HCT116 (cell line): ENCODE data around the gene SH3GLB2. TPM values are rescaled to one million over a fixed set of nuclear protein-coding genes. Genes with fewer than 3 reads are reported as not detected.

Experiments used
- ATAC-seq: fragments of 200-7000 bp; cut with Tn5 transposase; 2 replicates; pipeline ENCODE4 v1.9.1; 2020; ENCODE audit warnings: mild to moderate bottlenecking, moderate library complexity
- BruUV-seq: library from RNA; stranded (reverse); fragments of 400-500 nt; replicated peaks from 2 replicates; lab custom pipeline; 2021; lab: Mats Ljungman, UMichigan
- CTCF ChIA-PET: fragments of 300-600 bp; sonication (Branson Sonifier 250); formaldehyde crosslinking; loops from one replicate; lab custom pipeline; 2021; ENCODE audit warnings: antibody characterized with exemption; lab: Charles Lee
- POLR2A ChIA-PET: fragments of 300-600, 350-600 bp; sonication (Branson Sonifier 250); formaldehyde crosslinking; loops from one replicate; lab custom pipeline; 2021; ENCODE audit warnings: antibody characterized with exemption; lab: Charles Lee
- RAD21 ChIA-PET, 2 experiments: fragments of 300-600 bp; sonication (Branson Sonifier 250); formaldehyde crosslinking; loops; one replicate each; lab custom pipeline; 2023; ENCODE audit warnings: low total read pairs in 2 of 2; ENCODE audit not compliant: uncharacterized antibody in 2 of 2, unreplicated experiment in 2 of 2, low non-redundant PET in 1 of 2; lab: Charles Lee
- DNase-seq: peaks from one replicate; pipeline ENCODE4 v3.0.0-alpha.2; 2010; ENCODE audit warnings: low read depth, low spot score
- H2AFZ ChIP-seq: fragments of 200-600 bp; shearing (Covaris generic), sonication (generic); 2 replicates; pipeline ENCODE4 v1.6.1; 2017; ENCODE audit warnings: low read depth, mixed run types, mixed read lengths, antibody characterized with exemption, low read length; ENCODE audit not compliant: poor library complexity, severe bottlenecking
- H3K27ac ChIP-seq: 2 replicates; pipeline ENCODE4 v1.5.1; 2012; ENCODE audit warnings: low read depth, low read length
- H3K27me3 ChIP-seq: fragments of 200-600 bp; sonication (generic); 2 replicates; pipeline ENCODE4 v1.6.1; 2016; ENCODE audit warnings: mixed run types, low read length, mixed read lengths; ENCODE audit not compliant: insufficient read depth
- H3K36me3 ChIP-seq, 2 experiments: fragments of 200-500 bp in 1 of 2; fragments of 200-600 bp in 1 of 2; sonication (Bioruptor generic) in 1 of 2; sonication (generic) in 1 of 2; 2 replicates each; pipeline versions ENCODE4 v1.5.1 to v1.6.1; 2014 to 2016; ENCODE audit warnings: low read length in 2 of 2, inconsistent platforms in 1 of 2, mixed read lengths in 1 of 2, mixed run types in 1 of 2; ENCODE audit not compliant: insufficient read depth in 2 of 2, control insufficient read depth in 1 of 2
- H3K4me1 ChIP-seq, 2 experiments: fragments of 200-600 bp in 1 of 2; sonication (generic) in 1 of 2; 2 replicates each; pipeline versions ENCODE4 v1.5.1 to v1.6.1; 2012 to 2017; ENCODE audit warnings: low read length in 2 of 2, inconsistent platforms in 1 of 2, mild to moderate bottlenecking in 1 of 2, mixed read lengths in 1 of 2, mixed run types in 1 of 2, moderate library complexity in 1 of 2; ENCODE audit not compliant: insufficient read depth in 2 of 2, control insufficient read depth in 1 of 2
- H3K4me2 ChIP-seq: fragments of 200-600 bp; sonication (generic); 2 replicates; pipeline ENCODE4 v1.6.1; 2017; ENCODE audit warnings: mixed run types, low read length, mixed read lengths
- H3K4me3 ChIP-seq, 2 experiments: fragments of 200-600 bp in 1 of 2; sonication (generic) in 1 of 2; replicated peaks in 1 of 2; 2 replicates each; pipeline ENCODE4 v1.5.1; 2011 to 2016; ENCODE audit warnings: low read length in 2 of 2, control low read depth in 1 of 2, low read depth in 1 of 2, mild to moderate bottlenecking in 1 of 2, mixed read lengths in 1 of 2, mixed run types in 1 of 2
- H3K79me2 ChIP-seq: fragments of 200-600 bp; sonication (generic); 2 replicates; pipeline ENCODE4 v1.6.1; 2017; ENCODE audit warnings: mild to moderate bottlenecking, mixed run types, low read length, moderate library complexity, mixed read lengths; ENCODE audit not compliant: insufficient read depth
- H3K9ac ChIP-seq: fragments of 200-600 bp; sonication (generic); 2 replicates; pipeline ENCODE4 v1.6.1; 2016; ENCODE audit warnings: low read length, mixed read lengths
- H3K9me2 ChIP-seq: fragments of 200-600 bp; sonication (generic), shearing (Covaris generic); 2 replicates; pipeline ENCODE4 v1.6.1; 2017; ENCODE audit warnings: mixed run types, mild to moderate bottlenecking, moderate library complexity; ENCODE audit not compliant: insufficient read depth
- H3K9me3 ChIP-seq, 2 experiments: fragments of 200-500 bp in 1 of 2; fragments of 200-600 bp in 1 of 2; sonication (Bioruptor generic) in 1 of 2; sonication (generic) in 1 of 2; 2 replicates each; pipeline ENCODE4 v1.6.1; 2014 to 2017; ENCODE audit warnings: low read length in 2 of 2, mixed read lengths in 2 of 2, inconsistent platforms in 1 of 2, low read depth in 1 of 2, mild to moderate bottlenecking in 1 of 2, mixed run types in 1 of 2, moderate library complexity in 1 of 2; ENCODE audit not compliant: control insufficient read depth in 1 of 2, insufficient read depth in 1 of 2
- H4K20me1 ChIP-seq: fragments of 200-600 bp; sonication (generic), shearing (Covaris generic); 2 replicates; pipeline ENCODE4 v1.6.1; 2017; ENCODE audit warnings: mixed run types, mild to moderate bottlenecking, moderate library complexity; ENCODE audit not compliant: insufficient read depth
- CBX3 ChIP-seq: IDR thresholded peaks from 2 replicates; pipeline ENCODE4 v1.6.1; 2012; ENCODE audit warnings: low read depth
- ELF1 ChIP-seq: IDR thresholded peaks from 2 replicates; pipeline ENCODE4 v1.6.1; 2012; ENCODE audit warnings: low read depth, borderline replicate concordance
- FOSL1 ChIP-seq: IDR thresholded peaks from 2 replicates; pipeline ENCODE4 v1.6.1; 2012; ENCODE audit warnings: low read depth
- RAD21 ChIP-seq: IDR thresholded peaks from 2 replicates; pipeline ENCODE4 v1.6.1; 2012; ENCODE audit warnings: low read depth, mild to moderate bottlenecking
- SIN3A ChIP-seq: IDR thresholded peaks from 2 replicates; pipeline ENCODE4 v1.6.1; 2012; ENCODE audit warnings: low read depth
- SRF ChIP-seq: IDR thresholded peaks from 2 replicates; pipeline ENCODE4 v1.6.1; 2012; ENCODE audit warnings: low read depth
- intact Hi-C: fragments of 100-400 bp; cut with micrococcal nuclease; formaldehyde crosslinking; loops from 2 replicates; pipeline ENCODE4 v1.10.0; 2022
- total RNA-seq: library from RNA; stranded (reverse); gene quantifications from one replicate; pipeline ENCODE4 v1.2.1, GENCODE V29; 2021; ENCODE audit not compliant: unreplicated experiment
- TF ChIP-seq, protein P1 (sequence below): IDR thresholded peaks from 2 replicates; pipeline ENCODE4 v1.6.1; 2012; ENCODE audit warnings: low read depth

The SH3GLB2 gene
- total RNA-seq, 1 experiment from 2014 or later = 87.9 TPM

DNA sequence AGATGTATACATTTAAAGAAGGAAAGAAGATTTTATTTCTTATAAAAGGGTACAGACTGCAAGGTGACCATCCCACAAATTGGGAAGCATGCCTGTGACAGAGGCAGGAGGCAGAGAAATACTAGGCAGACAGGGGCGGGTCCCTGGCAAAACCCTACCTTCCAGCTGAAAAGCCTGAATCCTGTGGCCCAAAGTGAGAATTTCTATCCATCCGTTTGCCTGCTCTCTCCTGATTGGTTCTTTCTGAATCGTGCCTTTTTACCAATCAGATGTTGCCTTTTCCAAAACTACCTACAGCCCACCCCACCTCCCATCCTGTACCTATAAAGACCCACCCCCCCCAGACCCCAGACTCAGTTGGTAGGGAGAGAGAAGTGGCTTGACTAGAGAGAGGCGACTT is 3.4 kb upstream of the SH3GLB2 start:
- ChIA-PET POLR2A (interaction anchor here (0.6 kb wide), 1 partner anchor 736 kb away, joined by 4 read pairs; no protein-coding TSS in a partner anchor), CTCF (no interaction called here), RAD21 (no interaction called here)
- Histone ChIP-seq H3K27ac (no peak overlapping the region), H3K9me3 (no peaks in the 10 kb centered on the region), H3K36me3 (no peaks in the 10 kb centered on the region), H3K27me3 (no peaks in the 10 kb centered on the region), H4K20me1 (no peaks in the 10 kb centered on the region; the same call in 1 of the 2 replicates), H3K4me3 (no peak overlapping the region), H2AFZ (no peak overlapping the region), H3K9ac (no peak overlapping the region), H3K4me2 (no peak overlapping the region), H3K4me1 (peaks cover 14 to 27% of the 10 kb centered on the region in 2 experiments; a peak in 3 of 4 replicates), H3K9me2 (no peaks in the 10 kb centered on the region), H3K79me2 (peaks cover 13% of the 10 kb centered on the region)
- intact Hi-C loops = no loop called here
- DNase-seq (no peak), ATAC-seq (no peak)
- TF ChIP-seq RAD21 = no peak
- no peak for TF ChIP-seq FOSL1
- no peak for TF ChIP-seq CBX3
- no peak for TF ChIP-seq SIN3A
- no peak for TF ChIP-seq ELF1
- TF ChIP-seq, protein P1, sequence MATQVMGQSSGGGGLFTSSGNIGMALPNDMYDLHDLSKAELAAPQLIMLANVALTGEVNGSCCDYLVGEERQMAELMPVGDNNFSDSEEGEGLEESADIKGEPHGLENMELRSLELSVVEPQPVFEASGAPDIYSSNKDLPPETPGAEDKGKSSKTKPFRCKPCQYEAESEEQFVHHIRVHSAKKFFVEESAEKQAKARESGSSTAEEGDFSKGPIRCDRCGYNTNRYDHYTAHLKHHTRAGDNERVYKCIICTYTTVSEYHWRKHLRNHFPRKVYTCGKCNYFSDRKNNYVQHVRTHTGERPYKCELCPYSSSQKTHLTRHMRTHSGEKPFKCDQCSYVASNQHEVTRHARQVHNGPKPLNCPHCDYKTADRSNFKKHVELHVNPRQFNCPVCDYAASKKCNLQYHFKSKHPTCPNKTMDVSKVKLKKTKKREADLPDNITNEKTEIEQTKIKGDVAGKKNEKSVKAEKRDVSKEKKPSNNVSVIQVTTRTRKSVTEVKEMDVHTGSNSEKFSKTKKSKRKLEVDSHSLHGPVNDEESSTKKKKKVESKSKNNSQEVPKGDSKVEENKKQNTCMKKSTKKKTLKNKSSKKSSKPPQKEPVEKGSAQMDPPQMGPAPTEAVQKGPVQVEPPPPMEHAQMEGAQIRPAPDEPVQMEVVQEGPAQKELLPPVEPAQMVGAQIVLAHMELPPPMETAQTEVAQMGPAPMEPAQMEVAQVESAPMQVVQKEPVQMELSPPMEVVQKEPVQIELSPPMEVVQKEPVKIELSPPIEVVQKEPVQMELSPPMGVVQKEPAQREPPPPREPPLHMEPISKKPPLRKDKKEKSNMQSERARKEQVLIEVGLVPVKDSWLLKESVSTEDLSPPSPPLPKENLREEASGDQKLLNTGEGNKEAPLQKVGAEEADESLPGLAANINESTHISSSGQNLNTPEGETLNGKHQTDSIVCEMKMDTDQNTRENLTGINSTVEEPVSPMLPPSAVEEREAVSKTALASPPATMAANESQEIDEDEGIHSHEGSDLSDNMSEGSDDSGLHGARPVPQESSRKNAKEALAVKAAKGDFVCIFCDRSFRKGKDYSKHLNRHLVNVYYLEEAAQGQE = no peak
- no TSS peak for BruUV-seq

DNA sequence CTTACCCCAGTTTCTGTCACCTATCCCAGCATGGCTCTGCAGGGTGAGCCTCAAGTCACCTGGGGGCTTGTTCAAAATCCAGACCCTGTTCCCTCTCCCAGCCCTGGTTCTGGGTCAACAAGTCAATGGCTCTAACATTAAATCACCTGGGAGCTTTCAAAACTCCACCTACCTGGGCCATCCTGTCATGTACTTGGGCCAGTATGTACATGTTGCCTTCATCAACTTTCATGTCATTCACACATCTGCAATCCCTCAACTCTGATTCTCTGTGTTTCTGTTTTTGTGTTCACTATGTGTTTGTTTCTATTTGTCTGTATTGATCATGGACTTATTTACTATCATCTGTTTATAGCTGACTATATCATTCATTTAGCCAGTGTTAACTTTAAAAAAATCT is 2.1 kb upstream of the SH3GLB2 start:
- Histone ChIP-seq H3K4me3 (no peak overlapping the region), H2AFZ (no peak overlapping the region), H3K27ac (no peak overlapping the region), H4K20me1 (no peaks in the 10 kb centered on the region; the same call in 1 of the 2 replicates), H3K4me2 (no peak overlapping the region), H3K27me3 (no peaks in the 10 kb centered on the region), H3K9me3 (no peaks in the 10 kb centered on the region), H3K4me1 (peaks cover 21 to 26% of the 10 kb centered on the region in 2 experiments; a peak in 3 of 4 replicates), H3K9me2 (no peaks in the 10 kb centered on the region), H3K36me3 (no peaks in the 10 kb centered on the region), H3K79me2 (peaks cover 19% of the 10 kb centered on the region), H3K9ac (no peak overlapping the region)
- intact Hi-C loops = no loop called here
- ChIA-PET POLR2A (no interaction called here), RAD21 (no interaction called here), CTCF (no interaction called here)
- TF ChIP-seq SRF = no peak
- no TSS peak for BruUV-seq
- no peak for ATAC-seq
- DNase-seq = no peak
